GM12878 (cell line): ENCODE results near the gene OTUD3. TPM values are rescaled to one million over a fixed set of nuclear protein-coding genes. Genes with fewer than 3 reads are reported as not detected.

Experiments used
- ATAC-seq: fragments of 200-7000 bp; cut with Tn5 transposase; 3 replicates; pipeline ENCODE4 v1.9.1; 2020; ENCODE audit warnings: mild to moderate bottlenecking, moderate library complexity
- BruUV-seq: library from RNA; stranded (reverse); fragments of 400-500 nt; replicated peaks from 2 replicates; lab custom pipeline; 2021; lab: Mats Ljungman, UMichigan
- CTCF ChIA-PET: fragments of 300-600 bp; sonication (Branson Sonifier 250); formaldehyde crosslinking; extraction: SDS; loops from one replicate; lab custom pipeline; 2021; ENCODE audit warnings: inconsistent platforms; lab: Yijun Ruan, JAX
- POLR2A ChIA-PET: fragments of 350-600 bp; formaldehyde crosslinking; extraction: SDS; loops from one replicate; lab custom pipeline; 2021; ENCODE audit warnings: inconsistent platforms; lab: Charles Lee
- RAD21 ChIA-PET: fragments of 300-600 bp; sonication (Branson Sonifier 250); formaldehyde crosslinking; loops from one replicate; lab custom pipeline; 2023; ENCODE audit warnings: antibody characterized with exemption; ENCODE audit not compliant: unreplicated experiment; lab: Charles Lee
- SMC1A ChIA-PET: fragments of 300-600 bp; sonication (Branson Sonifier 250); formaldehyde crosslinking; loops from one replicate; lab custom pipeline; 2023; ENCODE audit not compliant: unreplicated experiment, uncharacterized antibody; lab: Charles Lee
- DNase-seq: peaks from one replicate; pipeline ENCODE4 v3.0.0-alpha.2; 2011; ENCODE audit warnings: low read depth, low spot score
- FAIRE-seq: peaks from 3 replicates; lab custom pipeline; 2011; peaks lifted over from hg19 to GRCh38; lab: Jason Lieb, UNC
- H2AFZ ChIP-seq: 2 replicates; pipeline ENCODE4 v1.6.0; 2011; ENCODE audit warnings: low read depth, low read length, control low read depth; ENCODE audit not compliant: control insufficient read depth
- H3K27ac ChIP-seq: 2 replicates; pipeline ENCODE4 v1.5.1; 2011; ENCODE audit warnings: control low read depth; ENCODE audit not compliant: control insufficient read depth, insufficient read depth
- H3K27me3 ChIP-seq, 2 experiments: replicated peaks in 1 of 2; 2 replicates each; pipeline versions ENCODE4 v1.6.0 to v1.6.1; 2011; ENCODE audit warnings: low read length in 1 of 2; ENCODE audit not compliant: control insufficient read depth in 2 of 2, insufficient read depth in 2 of 2
- H3K36me3 ChIP-seq, 2 experiments: 2 replicates each; pipeline ENCODE4 v1.5.1; 2011; ENCODE audit warnings: low read length in 1 of 2; ENCODE audit not compliant: control insufficient read depth in 2 of 2, insufficient read depth in 2 of 2
- H3K4me1 ChIP-seq: 2 replicates; pipeline ENCODE4 v1.6.1; 2011; ENCODE audit warnings: mild to moderate bottlenecking, low read length, moderate library complexity, mixed read lengths; ENCODE audit not compliant: control insufficient read depth, insufficient read depth
- H3K4me2 ChIP-seq: 2 replicates; pipeline ENCODE4 v1.6.0; 2011; ENCODE audit warnings: control low read depth; ENCODE audit not compliant: control insufficient read depth, insufficient read depth
- H3K4me3 ChIP-seq: fragments of 200-600 bp; sonication (generic); 2 replicates; pipeline ENCODE4 v1.5.1; 2016
- H3K79me2 ChIP-seq: 2 replicates; pipeline ENCODE4 v1.6.0; 2011; ENCODE audit warnings: low read length; ENCODE audit not compliant: control insufficient read depth, insufficient read depth
- H3K9ac ChIP-seq: 2 replicates; pipeline ENCODE4 v1.8.0; 2011; ENCODE audit warnings: low read length, control low read depth, mixed read lengths; ENCODE audit not compliant: control insufficient read depth, insufficient read depth
- H3K9me3 ChIP-seq: replicated peaks from 3 replicates; pipeline ENCODE4 v1.5.1; 2011; ENCODE audit warnings: mild to moderate bottlenecking, low read length; ENCODE audit not compliant: control insufficient read depth, insufficient read depth
- H4K20me1 ChIP-seq: 2 replicates; pipeline ENCODE4 v1.6.0; 2011; ENCODE audit not compliant: control insufficient read depth, insufficient read depth
- MTA3 ChIP-seq: IDR thresholded peaks from 2 replicates; pipeline ENCODE4 v1.6.1; 2012; ENCODE audit warnings: low read length, inconsistent platforms, borderline replicate concordance
- MYC ChIP-seq: IDR thresholded peaks from 2 replicates; pipeline ENCODE4 v1.6.1; 2011; ENCODE audit warnings: mild to moderate bottlenecking, low read length, moderate library complexity, inconsistent platforms; ENCODE audit not compliant: insufficient read depth, insufficient replicate concordance, insufficient read length, severe bottlenecking
- NR2C1 ChIP-seq: fragments of 450-650 bp; IDR thresholded peaks from 2 replicates; pipeline ENCODE4 v1.6.1; 2017; ENCODE audit warnings: antibody characterized with exemption, mild to moderate bottlenecking, moderate library complexity
- POLR2A ChIP-seq: IDR thresholded peaks from 2 replicates; pipeline ENCODE4 v1.6.1; 2011; ENCODE audit warnings: low read depth, mild to moderate bottlenecking, low read length
- RBBP5 ChIP-seq: fragments of 200-600 bp; sonication (generic); conservative IDR thresholded peaks from 2 replicates; pipeline ENCODE4 v1.6.1; 2016
- ZBED1 ChIP-seq: IDR thresholded peaks from 2 replicates; pipeline ENCODE4 v1.6.1; 2016; ENCODE audit warnings: borderline replicate concordance
- ZBTB33 ChIP-seq: fragments of 450-650 bp; IDR thresholded peaks from 2 replicates; pipeline ENCODE4 v1.6.1; 2017; ENCODE audit warnings: mild to moderate bottlenecking
- ZBTB4 ChIP-seq: fragments of 450-650 bp; formaldehyde crosslinking; IDR thresholded peaks from 2 replicates; pipeline ENCODE4 v1.4.0; 2022; ENCODE audit warnings: mild to moderate bottlenecking, moderate library complexity
- ZNF592 ChIP-seq: fragments of 450-650 bp; IDR thresholded peaks from 2 replicates; pipeline ENCODE4 v1.6.1; 2017; ENCODE audit warnings: mild to moderate bottlenecking, moderate library complexity
- ZZZ3 ChIP-seq: IDR thresholded peaks from 2 replicates; pipeline ENCODE4 v1.6.1; 2011; ENCODE audit warnings: low read depth; ENCODE audit not compliant: control insufficient read depth, insufficient read length
- WGBS: methylation state at CpG from one replicate; pipeline ENCODE4 v1.1.6; 2016; ENCODE audit warnings: low lambda C conversion rate; ENCODE audit not compliant: insufficient replicate concordance, insufficient coverage; ENCODE audit errors: missing lambda C conversion rate; 5-methylcytosine and 5-hydroxymethylcytosine counted together
- in situ Hi-C: fragments of 300-500 bp; cut with MboI; formaldehyde crosslinking; loops from 9 replicates; pipeline ENCODE4 v1.14.3; 2018; ENCODE audit warnings: mixed read lengths
- intact Hi-C: fragments of 100-400 bp; cut with micrococcal nuclease; formaldehyde crosslinking; loops from one replicate; pipeline ENCODE4 v1.14.2; 2022; ENCODE audit not compliant: unreplicated experiment
- polyA plus RNA-seq, 11 experiments: library from polyadenylated mRNA; depleted of rRNA in 4 of 11; unstranded in 6 of 11; stranded (reverse) in 5 of 11; fragments of >200 nt; fragmentation: Nextera tagmentation in 4 of 11; fragmentation: Illumina TruSeq in 1 of 11; extraction: Ambion mirVana in 4 of 11; extraction: Trizol in 1 of 11; gene quantifications; 1 replicate in 1 of 11; 2 replicates in 10 of 11; pipeline versions ENCODE4 v1.2.1 to v1.2.3, GENCODE V29; 2011 to 2016; ENCODE audit warnings: inconsistent platforms in 2 of 11, missing spikeins in 2 of 11, low read depth in 1 of 11
- total RNA-seq, 4 experiments: library from RNA; depleted of rRNA in 3 of 4; stranded (reverse); fragments of >200 nt in 3 of 4; fragmentation: Illumina TruSeq in 1 of 4; extraction: Trizol in 1 of 4; gene quantifications; 2 replicates each; pipeline versions ENCODE4 v1.2.1 to v1.2.3, GENCODE V29; 2013 to 2021
- TF ChIP-seq, protein P1 (sequence below): IDR thresholded peaks from 2 replicates; pipeline ENCODE4 v1.6.1; 2012; ENCODE audit warnings: mild to moderate bottlenecking, low read depth, low read length

OTUD3 gene
- total and polyA plus RNA-seq, 10 of the 15 experiments (the other 5 are each of a cell fraction or from before 2014, with no cell fraction given): 0.77 to 8.9 (median 4.8) TPM

GRCh38 chr1:19955534-19956170, 73.5 kb downstream of the OTUD3 start:
- FAIRE-seq: no peak
- SMC1A ChIA-PET: no interaction called here
- H3K4me2 ChIP-seq: no peak overlapping the region
- TF ChIP-seq ZBTB4 (CRISPR knock-in tag) (no peak), ZZZ3 (no peak), NR2C1 (no peak), MYC (no peak), ZBTB33 (no peak), MTA3 (no peak), POLR2A (no peak), RBBP5 (no peak), ZBED1 (no peak), ZNF592 (no peak)
- TF ChIP-seq, protein P1, sequence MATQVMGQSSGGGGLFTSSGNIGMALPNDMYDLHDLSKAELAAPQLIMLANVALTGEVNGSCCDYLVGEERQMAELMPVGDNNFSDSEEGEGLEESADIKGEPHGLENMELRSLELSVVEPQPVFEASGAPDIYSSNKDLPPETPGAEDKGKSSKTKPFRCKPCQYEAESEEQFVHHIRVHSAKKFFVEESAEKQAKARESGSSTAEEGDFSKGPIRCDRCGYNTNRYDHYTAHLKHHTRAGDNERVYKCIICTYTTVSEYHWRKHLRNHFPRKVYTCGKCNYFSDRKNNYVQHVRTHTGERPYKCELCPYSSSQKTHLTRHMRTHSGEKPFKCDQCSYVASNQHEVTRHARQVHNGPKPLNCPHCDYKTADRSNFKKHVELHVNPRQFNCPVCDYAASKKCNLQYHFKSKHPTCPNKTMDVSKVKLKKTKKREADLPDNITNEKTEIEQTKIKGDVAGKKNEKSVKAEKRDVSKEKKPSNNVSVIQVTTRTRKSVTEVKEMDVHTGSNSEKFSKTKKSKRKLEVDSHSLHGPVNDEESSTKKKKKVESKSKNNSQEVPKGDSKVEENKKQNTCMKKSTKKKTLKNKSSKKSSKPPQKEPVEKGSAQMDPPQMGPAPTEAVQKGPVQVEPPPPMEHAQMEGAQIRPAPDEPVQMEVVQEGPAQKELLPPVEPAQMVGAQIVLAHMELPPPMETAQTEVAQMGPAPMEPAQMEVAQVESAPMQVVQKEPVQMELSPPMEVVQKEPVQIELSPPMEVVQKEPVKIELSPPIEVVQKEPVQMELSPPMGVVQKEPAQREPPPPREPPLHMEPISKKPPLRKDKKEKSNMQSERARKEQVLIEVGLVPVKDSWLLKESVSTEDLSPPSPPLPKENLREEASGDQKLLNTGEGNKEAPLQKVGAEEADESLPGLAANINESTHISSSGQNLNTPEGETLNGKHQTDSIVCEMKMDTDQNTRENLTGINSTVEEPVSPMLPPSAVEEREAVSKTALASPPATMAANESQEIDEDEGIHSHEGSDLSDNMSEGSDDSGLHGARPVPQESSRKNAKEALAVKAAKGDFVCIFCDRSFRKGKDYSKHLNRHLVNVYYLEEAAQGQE: no peak

More at GRCh38 chr1:19955534-19956170, 73.5 kb downstream of the OTUD3 start:
- intact Hi-C loops: no loop called here
- ChIA-PET POLR2A (no interaction called here), RAD21 (no interaction called here), CTCF (interaction anchor here (0.6 kb wide), 1 partner anchor 148 kb away, joined by 3 read pairs; no protein-coding TSS in a partner anchor)
- in situ Hi-C loops: no loop called here
- Histone ChIP-seq H3K9me3 (peaks cover 7% of the 10 kb centered on the region; the same call in 2 of the 3 replicates), H3K36me3 (no peaks in the 10 kb centered on the region), H3K27me3 (no peaks in the 10 kb centered on the region; a peak in 2 of 4 replicates), H3K9ac (no peak overlapping the region), H2AFZ (no peak overlapping the region), H3K27ac (no peak overlapping the region), H3K4me1 (no peaks in the 10 kb centered on the region; the same call in 1 of the 2 replicates), H4K20me1 (no peaks in the 10 kb centered on the region), H3K79me2 (no peaks in the 10 kb centered on the region), H3K4me3 (no peak overlapping the region)
- 58% methylated on average over 11 of the region's 11 CpGs for WGBS
- no TSS peak for BruUV-seq
- ATAC-seq (no peak), DNase-seq (no peak)
